Ishikawa (cell line): ENCODE data around the gene MAML2.

Experiments used
- CEBPB ChIP-seq: IDR thresholded peaks from 2 replicates; pipeline ENCODE4 v1.6.1; 2012
- CREB1 ChIP-seq: IDR thresholded peaks from 2 replicates; pipeline ENCODE4 v1.6.1; 2012; ENCODE audit warnings: low read depth
- EGR1 ChIP-seq: IDR thresholded peaks from 2 replicates; pipeline ENCODE4 v1.6.1; 2012
- EP300 ChIP-seq: IDR thresholded peaks from 2 replicates; pipeline ENCODE4 v1.6.1; 2012; ENCODE audit warnings: borderline replicate concordance
- FOXM1 ChIP-seq: IDR thresholded peaks from 2 replicates; pipeline ENCODE4 v1.6.1; 2012; ENCODE audit warnings: low read depth, borderline replicate concordance
- NFIC ChIP-seq: IDR thresholded peaks from 2 replicates; pipeline ENCODE4 v1.6.1; 2012
- RAD21 ChIP-seq: IDR thresholded peaks from 2 replicates; pipeline ENCODE4 v1.6.1; 2012; ENCODE audit warnings: low read depth
- TAF1 ChIP-seq: IDR thresholded peaks from 2 replicates; pipeline ENCODE4 v1.6.1; 2012; ENCODE audit warnings: low read depth, mild to moderate bottlenecking
- TCF12 ChIP-seq: IDR thresholded peaks from 2 replicates; pipeline ENCODE4 v1.6.1; 2012; ENCODE audit warnings: low read depth
- TEAD4 ChIP-seq: IDR thresholded peaks from 2 replicates; pipeline ENCODE4 v1.6.1; 2012
- USF1 ChIP-seq: IDR thresholded peaks from 2 replicates; pipeline ENCODE4 v1.6.1; 2012
- YY1 ChIP-seq: IDR thresholded peaks from 2 replicates; pipeline ENCODE4 v1.6.1; 2012; ENCODE audit warnings: low read depth
- ZBTB7A ChIP-seq: IDR thresholded peaks from 2 replicates; pipeline ENCODE4 v1.6.1; 2012; ENCODE audit warnings: low read depth
- TF ChIP-seq, protein P1 (sequence below): IDR thresholded peaks from 2 replicates; pipeline ENCODE4 v1.6.1; 2012
- TF ChIP-seq, protein P2 (sequence below): IDR thresholded peaks from 2 replicates; pipeline ENCODE4 v1.6.1; 2012; ENCODE audit warnings: low read depth, mild to moderate bottlenecking

Gene MAML2

GRCh38 chr11:96306071-96306470, 36.9 kb downstream of the MAML2 start:
- no peak for TF ChIP-seq ZBTB7A
- TF ChIP-seq TEAD4: no peak
- TF ChIP-seq CREB1: no peak
- no peak for TF ChIP-seq TAF1
- TF ChIP-seq EGR1: no peak
- no peak for TF ChIP-seq CEBPB
- TF ChIP-seq, protein P1, sequence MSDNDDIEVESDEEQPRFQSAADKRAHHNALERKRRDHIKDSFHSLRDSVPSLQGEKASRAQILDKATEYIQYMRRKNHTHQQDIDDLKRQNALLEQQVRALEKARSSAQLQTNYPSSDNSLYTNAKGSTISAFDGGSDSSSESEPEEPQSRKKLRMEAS: no peak
- TF ChIP-seq, protein P2, sequence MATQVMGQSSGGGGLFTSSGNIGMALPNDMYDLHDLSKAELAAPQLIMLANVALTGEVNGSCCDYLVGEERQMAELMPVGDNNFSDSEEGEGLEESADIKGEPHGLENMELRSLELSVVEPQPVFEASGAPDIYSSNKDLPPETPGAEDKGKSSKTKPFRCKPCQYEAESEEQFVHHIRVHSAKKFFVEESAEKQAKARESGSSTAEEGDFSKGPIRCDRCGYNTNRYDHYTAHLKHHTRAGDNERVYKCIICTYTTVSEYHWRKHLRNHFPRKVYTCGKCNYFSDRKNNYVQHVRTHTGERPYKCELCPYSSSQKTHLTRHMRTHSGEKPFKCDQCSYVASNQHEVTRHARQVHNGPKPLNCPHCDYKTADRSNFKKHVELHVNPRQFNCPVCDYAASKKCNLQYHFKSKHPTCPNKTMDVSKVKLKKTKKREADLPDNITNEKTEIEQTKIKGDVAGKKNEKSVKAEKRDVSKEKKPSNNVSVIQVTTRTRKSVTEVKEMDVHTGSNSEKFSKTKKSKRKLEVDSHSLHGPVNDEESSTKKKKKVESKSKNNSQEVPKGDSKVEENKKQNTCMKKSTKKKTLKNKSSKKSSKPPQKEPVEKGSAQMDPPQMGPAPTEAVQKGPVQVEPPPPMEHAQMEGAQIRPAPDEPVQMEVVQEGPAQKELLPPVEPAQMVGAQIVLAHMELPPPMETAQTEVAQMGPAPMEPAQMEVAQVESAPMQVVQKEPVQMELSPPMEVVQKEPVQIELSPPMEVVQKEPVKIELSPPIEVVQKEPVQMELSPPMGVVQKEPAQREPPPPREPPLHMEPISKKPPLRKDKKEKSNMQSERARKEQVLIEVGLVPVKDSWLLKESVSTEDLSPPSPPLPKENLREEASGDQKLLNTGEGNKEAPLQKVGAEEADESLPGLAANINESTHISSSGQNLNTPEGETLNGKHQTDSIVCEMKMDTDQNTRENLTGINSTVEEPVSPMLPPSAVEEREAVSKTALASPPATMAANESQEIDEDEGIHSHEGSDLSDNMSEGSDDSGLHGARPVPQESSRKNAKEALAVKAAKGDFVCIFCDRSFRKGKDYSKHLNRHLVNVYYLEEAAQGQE: no peak
- no peak for TF ChIP-seq TCF12
- no peak for TF ChIP-seq EP300
- TF ChIP-seq YY1: no peak
- no peak for TF ChIP-seq RAD21
- no peak for TF ChIP-seq NFIC
- TF ChIP-seq FOXM1: no peak
- TF ChIP-seq USF1: no peak

DNA sequence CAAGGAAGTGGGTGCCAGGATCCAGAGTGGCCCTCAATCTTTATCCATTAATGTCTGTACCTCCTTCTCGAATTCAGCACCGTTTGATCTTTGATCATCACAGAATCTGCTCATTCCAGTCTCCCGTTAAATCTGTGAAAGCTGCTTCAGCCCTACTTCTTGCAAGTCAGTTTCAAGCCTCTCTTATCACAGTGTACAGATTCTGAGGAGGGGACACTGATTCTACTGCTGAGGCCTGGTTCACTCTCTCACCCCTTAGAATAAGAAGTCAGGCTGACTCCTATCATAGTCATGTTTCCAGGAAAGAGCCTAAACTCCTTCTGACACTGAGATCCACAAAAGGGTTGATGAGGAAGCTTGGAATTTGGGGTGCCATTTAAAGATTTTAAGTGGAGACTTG, 39.0 kb downstream of the MAML2 start:
- TF ChIP-seq CREB1 (no peak), FOXM1 (no peak), ZBTB7A (no peak), USF1 (no peak), NFIC (no peak)

DNA sequence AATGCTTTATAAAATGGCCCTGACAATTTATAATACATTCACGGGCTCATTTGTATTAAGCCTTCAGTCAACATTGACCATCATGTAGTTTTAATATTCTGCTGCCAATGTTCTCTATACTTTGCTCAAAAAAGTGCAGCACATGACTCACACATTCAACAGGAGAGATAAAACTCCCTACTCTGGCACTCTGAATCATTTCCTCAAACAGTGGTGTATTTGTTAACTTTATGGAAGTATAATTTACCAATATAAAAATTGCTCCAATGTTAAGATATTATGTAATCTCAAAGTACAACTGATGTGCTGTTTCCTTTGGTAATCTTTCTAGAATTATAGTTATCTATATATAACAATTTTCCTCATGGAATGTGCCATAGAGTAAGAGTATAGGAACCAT, 39.9 kb downstream of the MAML2 start:
- no peak for TF ChIP-seq ZBTB7A
- TF ChIP-seq, protein P2: no peak
- no peak for TF ChIP-seq EP300
- TF ChIP-seq FOXM1: no peak
- no peak for TF ChIP-seq USF1
- TF ChIP-seq TCF12: no peak
- no peak for TF ChIP-seq TAF1
- no peak for TF ChIP-seq CREB1
- no peak for TF ChIP-seq NFIC
- TF ChIP-seq TEAD4: no peak

DNA sequence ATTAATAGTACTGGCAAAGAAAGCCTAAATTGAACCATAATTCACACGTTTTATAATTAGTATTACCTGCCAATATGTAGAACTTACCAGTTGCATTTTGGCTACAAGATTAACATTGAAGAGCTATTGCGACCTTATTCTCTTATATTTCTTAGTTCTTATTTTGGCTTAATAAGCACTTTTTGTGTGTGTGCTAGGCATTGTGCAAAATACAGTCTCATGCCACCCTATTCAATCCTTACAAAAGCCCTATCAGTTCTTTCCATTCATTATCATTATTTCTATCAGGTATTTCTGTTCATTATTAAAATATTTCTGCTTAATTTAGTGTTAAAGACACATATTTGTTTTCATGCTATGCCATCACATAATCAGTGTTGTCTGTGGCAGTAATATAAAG, 41.2 kb downstream of the MAML2 start:
- TF ChIP-seq, protein P2: no peak
- TF ChIP-seq ZBTB7A (no peak), TAF1 (no peak), TEAD4 (no peak), RAD21 (no peak), TCF12 (no peak), YY1 (no peak), EP300 (no peak), NFIC (no peak), CREB1 (no peak), FOXM1 (no peak), EGR1 (no peak)
- TF ChIP-seq, protein P1: no peak
